ENCODE measurements around the gene TGFB2. TPM values are rescaled to one million over a fixed set of nuclear protein-coding genes. Genes with fewer than 3 reads are reported as not detected.

TGFB2 gene
- total and polyA plus RNA-seq, 2 experiments from 2014 or later, result 0.31 to 1.4 TPM

GRCh38 chr1:218365226-218365999 lies 20.3 kb downstream of the TGFB2 start:
- Histone ChIP-seq H3K9me2 (ENCODE audit: insufficient read depth) (0 out of 2 replicates have a peak, but pooled peaks cover 2% of the 10 kb centered on the region), H3F3A (replicated peaks; ENCODE audit: low read depth) (no peaks in the 10 kb centered on the region), H3K27ac (ENCODE audit: low read depth) (no peak overlapping the region), H2AFZ (no peak overlapping the region), H3K79me2 (replicated peaks; ENCODE audit: insufficient read depth) (no peaks in the 10 kb centered on the region), H3K4me2 (no peak overlapping the region), H3K4me3 (no peak overlapping the region), H3K27me3 (ENCODE audit: insufficient read depth) (no peaks in the 10 kb centered on the region), H3K36me3 (ENCODE audit: insufficient read depth) (no peaks in the 10 kb centered on the region), H4K20me1 (replicated peaks; ENCODE audit: insufficient read depth) (no peaks in the 10 kb centered on the region), H3K4me1 (ENCODE audit: insufficient read depth) (no peaks in the 10 kb centered on the region; the same call in 1 of the 2 replicates)
- H3K4me1 Mint-ChIP-seq, result peaks cover 6% of the 10 kb centered on the region; the same call in 1 of the 3 replicates
- H3K27ac Mint-ChIP-seq, result no peak overlapping the region
- H3K9me3 Mint-ChIP-seq, result no peaks in the 10 kb centered on the region
- DNase-seq (ENCODE audit: low spot score) (no peak), ATAC-seq (no peak; the same call in 2 of the 3 replicates)
- no peaks in the 10 kb centered on the region for H3K27me3 Mint-ChIP-seq (ENCODE audit: insufficient read depth, low read depth, poor library complexity)
- H3K4me3 Mint-ChIP-seq, result no peak overlapping the region
- no peaks in the 10 kb centered on the region for H3K36me3 Mint-ChIP-seq (ENCODE audit: low read depth)
- no peak for TF ChIP-seq CREB1 (CRISPR knock-in tag; IDR thresholded peaks at IDR 0.05; ENCODE audit: low read depth)
- no peak for TF ChIP-seq STAT1 (IDR thresholded peaks at IDR 0.05; ENCODE audit: unreplicated experiment)
- no peak for TF ChIP-seq POLR2AphosphoS5 (IDR thresholded peaks at IDR 0.05; ENCODE audit: low read depth)
- TF ChIP-seq EZH2phosphoT487 (IDR thresholded peaks at IDR 0.05; ENCODE audit: unreplicated experiment), result no peak
- no peak for TF ChIP-seq ZNF114 (CRISPR knock-in tag; IDR thresholded peaks at IDR 0.05)

- Mint-ChIP-seq H3K9me3 (no peaks in the 10 kb centered on the region), H3K27me3 (ENCODE audit: insufficient read depth, low read depth, poor library complexity) (no peaks in the 10 kb centered on the region), H3K27ac (no peak overlapping the region), H3K36me3 (ENCODE audit: low read depth) (no peaks in the 10 kb centered on the region), H3K4me3 (no peak overlapping the region), H3K4me1 (peaks cover 6% of the 10 kb centered on the region; the same call in 1 of the 3 replicates)
- no peaks in the 10 kb centered on the region for H3K4me1 ChIP-seq (ENCODE audit: insufficient read depth)
- H3K27ac ChIP-seq (ENCODE audit: low read depth), result no peak overlapping the region
- no peaks in the 10 kb centered on the region for H3K36me3 ChIP-seq (ENCODE audit: insufficient read depth)
- H3K4me2 ChIP-seq, result no peak overlapping the region
- no peaks in the 10 kb centered on the region for H4K20me1 ChIP-seq (replicated peaks; ENCODE audit: insufficient read depth)
- H3K79me2 ChIP-seq (replicated peaks; ENCODE audit: insufficient read depth), result no peaks in the 10 kb centered on the region
- H3K4me3 ChIP-seq, result no peak overlapping the region
- no peak overlapping the region for H2AFZ ChIP-seq
- H3F3A ChIP-seq (replicated peaks; ENCODE audit: low read depth), result no peaks in the 10 kb centered on the region
- DNase-seq (ENCODE audit: low spot score), result no peak
- no peak for ATAC-seq
- H3K9me2 ChIP-seq (ENCODE audit: insufficient read depth), result 0 out of 2 replicates have a peak, but pooled peaks cover 2% of the 10 kb centered on the region
- H3K27me3 ChIP-seq (ENCODE audit: insufficient read depth), result no peaks in the 10 kb centered on the region
- TF ChIP-seq EZH2 (IDR thresholded peaks at IDR 0.05; ENCODE audit: low read depth, unreplicated experiment), result no peak
- TF ChIP-seq NANOG (IDR thresholded peaks at IDR 0.05; ENCODE audit: borderline replicate concordance), result no peak
- no peak for TF ChIP-seq REST (IDR thresholded peaks at IDR 0.05; ENCODE audit: unreplicated experiment)
- TF ChIP-seq ZNF114 (CRISPR knock-in tag; IDR thresholded peaks at IDR 0.05), result no peak
- no peak for TF ChIP-seq ZNF462 (CRISPR knock-in tag; IDR thresholded peaks at IDR 0.05)
- TF ChIP-seq EZH2phosphoT487 (IDR thresholded peaks at IDR 0.05; ENCODE audit: unreplicated experiment), result no peak
- no peak for TF ChIP-seq POLR2AphosphoS5 (IDR thresholded peaks at IDR 0.05; ENCODE audit: low read depth)
These were observed 21.4 kb downstream of the TGFB2 start for GRCh38 chr1:218366322-218367052.

All from GM23338 (cell line).